A549 (cell line): ENCODE data around the gene ACOXL. TPM values are rescaled to one million over a fixed set of nuclear protein-coding genes. Genes with fewer than 3 reads are reported as not detected.

Experiments used
- ATAC-seq, 2 experiments: fragments of 200-7000 bp in 1 of 2; fragments of >200 bp in 1 of 2; cut with Nextera tagmentation in 1 of 2; cut with Tn5 transposase in 1 of 2; 3 replicates each; pipeline versions ENCODE4 v1.8.0 to v1.9.1; 2018 to 2020; ENCODE audit warnings: mild to moderate bottlenecking in 1 of 2, moderate library complexity in 1 of 2
- CTCF ChIA-PET: fragments of 300-600 bp; sonication (Branson Sonifier 250); formaldehyde crosslinking; extraction: SDS; loops from one replicate; lab custom pipeline; 2021; ENCODE audit warnings: antibody characterized with exemption, inconsistent platforms; lab: Yijun Ruan, JAX
- POLR2A ChIA-PET: fragments of 350-600 bp; formaldehyde crosslinking; extraction: SDS; loops from one replicate; lab custom pipeline; 2021; ENCODE audit warnings: antibody characterized with exemption, inconsistent platforms; lab: Yijun Ruan, JAX
- DNase-seq, 2 experiments: peaks; one replicate each; pipeline versions ENCODE4 v3.0.0 to v3.0.0-alpha.2; 2011 to 2016; ENCODE audit warnings: low read depth in 1 of 2, low spot score in 1 of 2
- FAIRE-seq: peaks from 2 replicates; lab custom pipeline; 2011; peaks lifted over from hg19 to GRCh38; lab: Jason Lieb, UNC
- H3K27ac ChIP-seq, 2 experiments: fragments of >200 bp; sonication (Bioruptor Twin); formaldehyde crosslinking; 3 replicates each; pipeline ENCODE4 v1.5.1; 2016 to 2017
- H3K4me1 ChIP-seq: fragments of >200 bp; sonication (Bioruptor Twin); formaldehyde crosslinking; 3 replicates; pipeline ENCODE4 v1.6.1; 2016
- H3K4me2 ChIP-seq: fragments of >200 bp; sonication (Bioruptor Twin); formaldehyde crosslinking; 3 replicates; pipeline ENCODE4 v1.6.1; 2016
- H3K4me3 ChIP-seq: fragments of >200 bp; sonication (Bioruptor Twin); formaldehyde crosslinking; 3 replicates; pipeline ENCODE4 v1.5.1; 2016
- H3K9me3 ChIP-seq: fragments of >200 bp; sonication (Bioruptor Twin); formaldehyde crosslinking; 3 replicates; pipeline ENCODE4 v1.6.1; 2016
- ATOH8 ChIP-seq: fragments of 250-450 bp; sonication (Bioruptor Pico); IDR thresholded peaks from 2 replicates; pipeline ENCODE4 v1.5.0; 2020; ENCODE audit warnings: low read depth, mild to moderate bottlenecking, moderate library complexity
- CBX2 ChIP-seq: fragments of 200-600 bp; sonication (generic); IDR thresholded peaks from 2 replicates; pipeline ENCODE4 v1.6.1; 2016; ENCODE audit warnings: low read depth, mild to moderate bottlenecking, borderline replicate concordance
- CEBPB ChIP-seq, 2 experiments: fragments of >200 bp in 1 of 2; sonication (Bioruptor Twin) in 1 of 2; formaldehyde crosslinking in 1 of 2; IDR thresholded peaks; 2 replicates each; pipeline ENCODE4 v1.6.1; 2012 to 2016
- CTCF ChIP-seq: fragments of >200 bp; sonication (Bioruptor Twin); formaldehyde crosslinking; IDR thresholded peaks from 3 replicates; pipeline ENCODE4 v1.5.1; 2016
- ELK1 ChIP-seq: fragments of 150-350 bp; IDR thresholded peaks from 2 replicates; pipeline ENCODE4 v1.6.1; 2014; ENCODE audit warnings: low read depth, mild to moderate bottlenecking, low read length
- EP300 ChIP-seq, 2 experiments: fragments of >200 bp; sonication (Bioruptor Twin); formaldehyde crosslinking; IDR thresholded peaks; 2 replicates in 1 of 2; 3 replicates in 1 of 2; pipeline ENCODE4 v1.6.1; 2016 to 2017
- GATA3 ChIP-seq: IDR thresholded peaks from 2 replicates; pipeline ENCODE4 v1.6.1; 2012; ENCODE audit warnings: borderline replicate concordance
- HDAC2 ChIP-seq: fragments of 200-600 bp; sonication (generic); IDR thresholded peaks from 2 replicates; pipeline ENCODE4 v1.6.1; 2016
- HMGXB4 ChIP-seq: fragments of 250-450 bp; sonication (Bioruptor Pico); IDR thresholded peaks from 2 replicates; pipeline ENCODE4 v1.5.0; 2021; ENCODE audit warnings: mild to moderate bottlenecking, moderate library complexity, borderline replicate concordance
- HOXB5 ChIP-seq: fragments of 250-450 bp; sonication (Bioruptor Pico); IDR thresholded peaks from 2 replicates; pipeline ENCODE4 v1.5.0; 2020; ENCODE audit warnings: mild to moderate bottlenecking, moderate library complexity
- KDM5A ChIP-seq: fragments of 200-600 bp; sonication (generic); IDR thresholded peaks from 2 replicates; pipeline ENCODE4 v1.6.1; 2016; ENCODE audit warnings: antibody characterized with exemption, mild to moderate bottlenecking
- MAFK ChIP-seq: fragments of 450-650 bp; IDR thresholded peaks from 2 replicates; pipeline ENCODE4 v1.6.1; 2014; ENCODE audit not compliant: partially characterized antibody
- MAZ ChIP-seq: fragments of 150-350 bp; IDR thresholded peaks from 2 replicates; pipeline ENCODE4 v1.6.1; 2014; ENCODE audit warnings: antibody characterized with exemption, low read depth, low read length, borderline replicate concordance
- NFE2L2 ChIP-seq: fragments of 150-350 bp; conservative IDR thresholded peaks from 2 replicates; pipeline ENCODE4 v1.6.1; 2014; ENCODE audit warnings: low read length
- NPAS2 ChIP-seq: fragments of 250-450 bp; sonication (Bioruptor Pico); IDR thresholded peaks from 2 replicates; pipeline ENCODE4 v1.8.0; 2022; ENCODE audit warnings: mild to moderate bottlenecking, moderate library complexity, borderline replicate concordance
- POLR2AphosphoS2 ChIP-seq: conservative IDR thresholded peaks from 2 replicates; pipeline ENCODE4 v1.6.1; 2012; ENCODE audit warnings: low read length, improper control_type of control experiment, inconsistent platforms
- SREBF2 ChIP-seq: fragments of 450-650 bp; IDR thresholded peaks from 2 replicates; pipeline ENCODE4 v1.6.1; 2014; ENCODE audit warnings: mild to moderate bottlenecking, moderate library complexity
- USF2 ChIP-seq: fragments of 450-650 bp; IDR thresholded peaks from 2 replicates; pipeline ENCODE4 v1.6.1; 2014; ENCODE audit warnings: antibody characterized with exemption
- ZC3H11A ChIP-seq: fragments of 450-650 bp; IDR thresholded peaks from 2 replicates; pipeline ENCODE4 v1.6.1; 2014; ENCODE audit warnings: antibody characterized with exemption, mild to moderate bottlenecking
- ZFP36 ChIP-seq: fragments of 450-650 bp; IDR thresholded peaks from 2 replicates; pipeline ENCODE4 v1.6.1; 2014; ENCODE audit warnings: borderline replicate concordance; ENCODE audit not compliant: partially characterized antibody
- WGBS: methylation state at CpG from one replicate; pipeline ENCODE4 v1.1.6; 2017; ENCODE audit errors: missing lambda C conversion rate; 5-methylcytosine and 5-hydroxymethylcytosine counted together
- polyA plus RNA-seq, 4 experiments: library from polyadenylated mRNA; depleted of rRNA in 3 of 4; stranded (reverse); fragments of >200 nt; fragmentation: RNase III in 1 of 4; extraction: RNeasy Plus Mini Kit Qiagen cat#74134 plus additional on column Dnase treatment in 1 of 4; gene quantifications; 2 replicates in 3 of 4; 3 replicates in 1 of 4; pipeline ENCODE4 v1.2.3, GENCODE V29; 2011 to 2017

The ACOXL gene
- polyA plus RNA-seq, 2 of the 4 experiments (the other 2 are of a cell fraction): not detected

- no peak for DNase-seq
- TF ChIP-seq NFE2L2: no peak
- no peak for TF ChIP-seq MAZ
- TF ChIP-seq ZFP36: no peak
- TF ChIP-seq NPAS2 (CRISPR knock-in tag): no peak
- TF ChIP-seq ATOH8: no peak
- TF ChIP-seq KDM5A: no peak
- TF ChIP-seq CEBPB (IDR thresholded peaks at IDR 0.05): no peak
- TF ChIP-seq HDAC2: no peak
- TF ChIP-seq ZC3H11A: no peak
- no peak for TF ChIP-seq ELK1
- TF ChIP-seq CTCF: no peak
- TF ChIP-seq GATA3: no peak
- no peak for TF ChIP-seq SREBF2
- TF ChIP-seq HOXB5 (CRISPR knock-in tag): no peak
- no peak for TF ChIP-seq EP300 (IDR thresholded peaks at IDR 0.05)
- TF ChIP-seq MAFK: no peak
- no peak for TF ChIP-seq USF2
- TF ChIP-seq, all 56 proteins: peak for 0
- H3K4me1 ChIP-seq: no peaks in the 10 kb centered on the region
- POLR2A ChIA-PET: no interaction called here
- H3K9me3 ChIP-seq: no peaks in the 10 kb centered on the region
- H3K4me3 ChIP-seq: no peak overlapping the region
- ATAC-seq (no peak), FAIRE-seq (no peak)
- H3K27ac ChIP-seq: no peak overlapping the region
- CTCF ChIA-PET: no interaction called here
- H3K4me2 ChIP-seq: no peak overlapping the region
- 0% methylated on average over 1 of the region's 1 CpG for WGBS
Observed at GRCh38 chr2:110943070-110943634, 210.8 kb downstream of the ACOXL start.

- H3K4me3 ChIP-seq: no peak overlapping the region
- DNase-seq (no peak), FAIRE-seq (no peak), ATAC-seq (no peak)
- POLR2A ChIA-PET: no interaction called here
- CTCF ChIA-PET: no interaction called here
- H3K27ac ChIP-seq: no peak overlapping the region
- TF ChIP-seq MAFK: no peak
- TF ChIP-seq SREBF2: no peak
- TF ChIP-seq CBX2: no peak
- TF ChIP-seq POLR2AphosphoS2: no peak
- TF ChIP-seq HMGXB4: no peak
- no peaks in the 10 kb centered on the region for H3K4me1 ChIP-seq
- H3K4me2 ChIP-seq: no peak overlapping the region
- 59% methylated on average over 7 of the region's 7 CpGs for WGBS
- H3K9me3 ChIP-seq: no peaks in the 10 kb centered on the region
Observed at GRCh38 chr2:110946902-110947301, 214.5 kb downstream of the ACOXL start.
